Bronchial epithelial cell (primary cell): Measurements from ENCODE around the gene MPRIP. TPM values are rescaled to one million over a fixed set of nuclear protein-coding genes. Genes with fewer than 3 reads are reported as not detected.
A peak's percentile ranks its signal among the peaks of the same experiment; 100 is the strongest.

Source experiments
- DNase-seq: peaks from one replicate; pipeline ENCODE4 v3.0.0-alpha.2; 2010; ENCODE audit warnings: low read depth
- FAIRE-seq: peaks from 2 replicates; lab custom pipeline; 2011; peaks lifted over from hg19 to GRCh38; lab: Jason Lieb, UNC
- H3K27me3 ChIP-seq: 2 replicates; pipeline ENCODE4 v1.5.1; 2011; ENCODE audit warnings: low read length; ENCODE audit not compliant: control insufficient read depth, insufficient read depth
- H3K36me3 ChIP-seq: 2 replicates; pipeline ENCODE4 v1.5.1; 2011; ENCODE audit warnings: low read length; ENCODE audit not compliant: control insufficient read depth, insufficient read depth
- H3K4me3 ChIP-seq: 2 replicates; pipeline ENCODE4 v1.5.1; 2011; ENCODE audit warnings: mild to moderate bottlenecking, low read depth, low read length, control low read depth
- CTCF ChIP-seq: IDR thresholded peaks from 2 replicates; pipeline ENCODE4 v1.5.1; 2011; ENCODE audit warnings: mild to moderate bottlenecking, moderate library complexity, low read length, control low read depth, inconsistent platforms; ENCODE audit not compliant: insufficient read depth, severe bottlenecking
- total RNA-seq: library from RNA; depleted of rRNA; stranded (reverse); fragments of >200 nt; gene quantifications from 2 replicates; pipeline ENCODE4 v1.2.1, GENCODE V29; 2014

MPRIP gene
- total RNA-seq, 1 donor from 2014 or later = 183 TPM

- no peak overlapping the region for H3K4me3 ChIP-seq
- H3K27me3 ChIP-seq = no peaks in the 10 kb centered on the region
- peaks cover 4% of the 10 kb centered on the region for H3K36me3 ChIP-seq
- FAIRE-seq (no peak), DNase-seq (no peak)
- TF ChIP-seq CTCF = peak; percentile 23
Measured at GRCh38 chr17:17108451-17109049, 66.3 kb downstream of the MPRIP start.

GRCh38 chr17:17109256-17109655 lies 67.0 kb downstream of the MPRIP start:
- peak; percentile 48 for TF ChIP-seq CTCF
- Histone ChIP-seq H3K36me3 (peaks cover 4% of the 10 kb centered on the region), H3K27me3 (no peaks in the 10 kb centered on the region), H3K4me3 (no peak overlapping the region)
- FAIRE-seq = peak; percentile 13
- DNase-seq = no peak

- no peak overlapping the region for H3K4me3 ChIP-seq
- DNase-seq (peak; percentile 52), FAIRE-seq (no peak)
- H3K36me3 ChIP-seq = peaks cover 4% of the 10 kb centered on the region
- no peaks in the 10 kb centered on the region for H3K27me3 ChIP-seq
- TF ChIP-seq CTCF = no peak
Measured at GRCh38 chr17:17109907-17110306, 67.7 kb downstream of the MPRIP start.

- no peak for FAIRE-seq
- no peak for TF ChIP-seq CTCF
Measured at GRCh38 chr17:17110520-17110919, 68.3 kb downstream of the MPRIP start.

GRCh38 chr17:17111401-17112393 lies 69.4 kb downstream of the MPRIP start:
- no peak for TF ChIP-seq CTCF
- H3K36me3 ChIP-seq = no peaks in the 10 kb centered on the region
- no peak overlapping the region for H3K4me3 ChIP-seq
- H3K27me3 ChIP-seq = no peaks in the 10 kb centered on the region
- FAIRE-seq = no peak
- no peak for DNase-seq

More at GRCh38 chr17:17110520-17110919, 68.3 kb downstream of the MPRIP start:
- Histone ChIP-seq H3K36me3 (peaks cover 4% of the 10 kb centered on the region), H3K4me3 (no peak overlapping the region), H3K27me3 (no peaks in the 10 kb centered on the region)
- DNase-seq = no peak
